BLaER1 (cell line): ENCODE results near the gene DENND1A.
"Not testable (repeated sequence)": the region's sequence is repeated elsewhere in the genome, so short reads cannot be mapped to it uniquely, and the experiment has no call there.

Source experiments
- H3K27ac ChIP-seq: shearing (Covaris generic); formaldehyde crosslinking; 2 replicates; pipeline ENCODE4 v1.8.1; 2022
- H3K27me3 ChIP-seq: shearing (Covaris generic); formaldehyde crosslinking; 2 replicates; pipeline ENCODE4 v1.8.1; 2022
- H3K36me3 ChIP-seq: shearing (Covaris generic); formaldehyde crosslinking; 2 replicates; pipeline ENCODE4 v1.8.1; 2022
- H3K4me1 ChIP-seq: shearing (Covaris generic); formaldehyde crosslinking; 2 replicates; pipeline ENCODE4 v1.8.1; 2022
- H3K4me2 ChIP-seq: shearing (Covaris generic); formaldehyde crosslinking; 2 replicates; pipeline ENCODE4 v1.8.1; 2022
- H3K4me3 ChIP-seq: shearing (Covaris generic); formaldehyde crosslinking; 2 replicates; pipeline ENCODE4 v1.8.1; 2022
- H3K9ac ChIP-seq: shearing (Covaris generic); formaldehyde crosslinking; 2 replicates; pipeline ENCODE4 v1.8.1; 2022
- H3K9me3 ChIP-seq: shearing (Covaris generic); formaldehyde crosslinking; 2 replicates; pipeline ENCODE4 v1.8.1; 2022
- H4K20me1 ChIP-seq: shearing (Covaris generic); formaldehyde crosslinking; 2 replicates; pipeline ENCODE4 v1.8.1; 2022
- Cebpa-rat ChIP-seq: shearing (Covaris generic); IDR thresholded peaks from 2 replicates; pipeline ENCODE4 v1.8.1; 2022

Gene DENND1A

DNA sequence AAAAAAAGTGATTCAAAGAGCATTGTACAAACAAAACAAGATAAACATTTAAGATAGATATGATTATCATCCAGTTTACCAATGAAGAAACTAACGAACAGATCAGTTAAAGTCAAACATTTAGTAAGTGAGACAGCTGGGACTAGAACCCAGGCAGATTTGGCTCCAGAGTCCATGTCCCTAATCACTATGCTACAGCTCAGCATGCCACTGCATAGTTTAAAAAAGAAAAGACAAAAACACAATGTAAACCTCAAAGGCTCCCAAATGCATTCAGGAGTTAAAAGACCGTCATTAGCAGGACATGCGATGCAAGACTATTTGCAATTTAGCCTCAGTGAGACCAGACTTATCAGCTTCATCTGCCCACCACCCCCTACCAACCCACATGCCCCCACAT lies 36.8 kb downstream of the DENND1A start:
- Histone ChIP-seq H3K9ac (no peak overlapping the region), H3K4me3 (no peak overlapping the region), H3K27ac (no peak overlapping the region), H3K9me3 (peaks cover 3% of the 10 kb centered on the region; the same call in 1 of the 2 replicates), H3K36me3 (peaks cover 5% of the 10 kb centered on the region; the same call in 1 of the 2 replicates), H4K20me1 (peaks cover 37% of the 10 kb centered on the region), H3K4me1 (0 out of 2 replicates have a peak, but pooled peaks cover 10% of the 10 kb centered on the region), H3K4me2 (no peak overlapping the region), H3K27me3 (no peaks in the 10 kb centered on the region)
- TF ChIP-seq Cebpa-rat = no peak

- Histone ChIP-seq H4K20me1 (no peaks in the 10 kb centered on the region; the same call in 1 of the 2 replicates), H3K9me3 (peaks cover 15% of the 10 kb centered on the region), H3K4me3 (no peak overlapping the region), H3K36me3 (peaks cover 16% of the 10 kb centered on the region; the same call in 1 of the 2 replicates), H3K27ac (no peak overlapping the region), H3K4me2 (no peak overlapping the region), H3K9ac (no peak overlapping the region), H3K27me3 (no peaks in the 10 kb centered on the region), H3K4me1 (no peaks in the 10 kb centered on the region)
- no peak for TF ChIP-seq Cebpa-rat
These were observed 42.1 kb downstream of the DENND1A start for GRCh38 chr9:123887837-123888236.

- Histone ChIP-seq H4K20me1 (peaks cover 15% of the 10 kb centered on the region), H3K9me3 (peaks cover 15% of the 10 kb centered on the region), H3K36me3 (peaks cover 16% of the 10 kb centered on the region; the same call in 1 of the 2 replicates)
- H3K27me3 ChIP-seq, H3K4me2 ChIP-seq, H3K27ac ChIP-seq, H3K9ac ChIP-seq, H3K4me1 ChIP-seq, H3K4me3 ChIP-seq: not testable (repeated sequence)
These were observed 44.1 kb downstream of the DENND1A start for GRCh38 chr9:123885834-123886233.

- H3K4me1 ChIP-seq = no peaks in the 10 kb centered on the region
- H3K36me3 ChIP-seq = peaks cover 19% of the 10 kb centered on the region; the same call in 1 of the 2 replicates
- no peaks in the 10 kb centered on the region for H3K27me3 ChIP-seq
- H3K4me3 ChIP-seq = no peak overlapping the region
- H3K9me3 ChIP-seq = peaks cover 15% of the 10 kb centered on the region
- no peak overlapping the region for H3K4me2 ChIP-seq
- no peak for TF ChIP-seq Cebpa-rat
- H4K20me1 ChIP-seq = peaks cover 19% of the 10 kb centered on the region
- no peak overlapping the region for H3K9ac ChIP-seq
- H3K27ac ChIP-seq = no peak overlapping the region
These were observed 46.3 kb downstream of the DENND1A start for GRCh38 chr9:123883634-123884033.

GRCh38 chr9:123881604-123882003 lies 48.3 kb downstream of the DENND1A start:
- Histone ChIP-seq H3K27ac (no peak overlapping the region), H3K4me1 (no peaks in the 10 kb centered on the region), H3K4me2 (no peak overlapping the region), H4K20me1 (peaks cover 19% of the 10 kb centered on the region), H3K36me3 (peaks cover 23% of the 10 kb centered on the region), H3K4me3 (no peak overlapping the region), H3K9me3 (0 out of 2 replicates have a peak, but pooled peaks cover 6% of the 10 kb centered on the region), H3K9ac (no peak overlapping the region), H3K27me3 (no peaks in the 10 kb centered on the region)
- TF ChIP-seq Cebpa-rat = no peak

GRCh38 chr9:123880420-123880819 lies 49.5 kb downstream of the DENND1A start:
- Histone ChIP-seq H4K20me1 (peaks cover 19% of the 10 kb centered on the region), H3K9ac (no peak overlapping the region), H3K4me1 (no peaks in the 10 kb centered on the region), H3K27me3 (no peaks in the 10 kb centered on the region), H3K4me2 (no peak overlapping the region), H3K9me3 (0 out of 2 replicates have a peak, but pooled peaks cover 7% of the 10 kb centered on the region), H3K27ac (no peak overlapping the region), H3K4me3 (no peak overlapping the region), H3K36me3 (peaks cover 35% of the 10 kb centered on the region)
- no peak for TF ChIP-seq Cebpa-rat

DNA sequence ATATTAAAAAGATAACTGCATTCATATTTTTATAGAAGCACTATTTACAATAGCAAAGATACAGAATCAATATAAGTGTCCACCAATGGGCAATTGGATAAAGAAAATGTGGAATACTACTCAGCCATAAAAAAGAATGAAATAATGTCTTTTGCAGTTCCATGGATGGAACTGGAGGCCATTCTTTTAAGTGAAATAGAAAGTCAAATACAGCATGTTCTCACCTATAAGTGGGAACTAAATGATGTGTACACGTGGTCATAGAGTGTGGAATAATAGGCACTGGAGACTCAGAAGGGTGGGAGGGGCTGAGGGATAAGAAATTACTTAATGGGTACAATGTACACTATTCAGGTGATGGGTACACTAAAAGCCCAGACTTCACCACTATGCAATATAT lies 53.2 kb downstream of the DENND1A start:
- peaks cover 13% of the 10 kb centered on the region for H4K20me1 ChIP-seq
- H3K4me2 ChIP-seq = no peak overlapping the region
- H3K27me3 ChIP-seq = no peaks in the 10 kb centered on the region
- H3K4me3 ChIP-seq = no peak overlapping the region
- H3K9ac ChIP-seq = no peak overlapping the region
- no peak for TF ChIP-seq Cebpa-rat
- H3K36me3 ChIP-seq = peaks cover 36% of the 10 kb centered on the region
- no peaks in the 10 kb centered on the region for H3K4me1 ChIP-seq
- H3K27ac ChIP-seq = no peak overlapping the region
- 0 out of 2 replicates have a peak, but pooled peaks cover 7% of the 10 kb centered on the region for H3K9me3 ChIP-seq

DNA sequence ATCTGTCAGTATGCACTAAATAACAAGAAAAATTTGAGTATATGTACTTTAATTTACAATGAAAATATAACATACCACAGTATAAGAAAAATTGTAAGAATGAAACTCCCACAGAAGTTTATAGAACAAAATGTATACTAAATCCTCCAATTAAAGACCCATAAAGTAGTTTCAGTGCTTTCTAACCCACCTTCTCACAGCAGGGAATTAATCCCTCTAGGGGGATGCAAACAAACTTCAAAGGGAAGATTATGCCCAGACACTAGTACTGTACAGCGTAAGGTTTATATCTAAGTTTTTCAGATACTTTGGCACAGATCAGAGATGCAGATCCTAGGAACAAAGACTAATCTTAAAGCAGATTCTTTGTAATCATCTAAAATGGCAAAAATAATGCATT lies 57.2 kb downstream of the DENND1A start:
- no peak overlapping the region for H3K4me2 ChIP-seq
- no peak overlapping the region for H3K9ac ChIP-seq
- 0 out of 2 replicates have a peak, but pooled peaks cover 3% of the 10 kb centered on the region for H3K4me1 ChIP-seq

DNA sequence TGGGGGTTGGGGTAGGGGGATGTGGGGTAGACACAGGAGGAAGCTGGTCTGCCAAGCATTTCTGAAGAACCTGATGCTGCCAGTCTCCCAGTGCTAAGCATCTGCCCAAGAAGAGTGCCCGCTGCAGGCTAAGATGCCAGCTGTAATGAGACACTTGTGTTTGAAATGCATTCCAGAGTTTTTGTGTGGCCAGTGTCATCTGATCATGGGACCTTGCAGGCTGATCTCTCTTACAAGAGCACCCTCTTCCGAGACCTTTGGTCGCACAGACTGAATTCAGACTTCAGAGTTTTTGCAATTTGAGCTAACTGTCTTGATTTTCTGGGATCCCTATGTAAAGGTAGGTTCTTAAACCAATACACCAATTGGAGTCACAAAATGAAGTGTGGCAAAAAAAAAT lies 58.1 kb downstream of the DENND1A start:
- TF ChIP-seq Cebpa-rat = no peak

More for the DNA sequence above, 57.2 kb downstream of the DENND1A start:
- H3K27me3 ChIP-seq = no peaks in the 10 kb centered on the region
- H3K36me3 ChIP-seq = peaks cover 24% of the 10 kb centered on the region
- H3K27ac ChIP-seq = no peak overlapping the region
- H4K20me1 ChIP-seq = no peaks in the 10 kb centered on the region
- no peak overlapping the region for H3K4me3 ChIP-seq
- 0 out of 2 replicates have a peak, but pooled peaks cover 7% of the 10 kb centered on the region for H3K9me3 ChIP-seq
- TF ChIP-seq Cebpa-rat = no peak

GRCh38 chr9:123868002-123868401 lies 61.9 kb downstream of the DENND1A start:
- no peak overlapping the region for H3K4me3 ChIP-seq
- H3K36me3 ChIP-seq = no peaks in the 10 kb centered on the region
- H3K27me3 ChIP-seq = no peaks in the 10 kb centered on the region
- no peaks in the 10 kb centered on the region; the same call in 1 of the 2 replicates for H3K9me3 ChIP-seq
- H3K4me2 ChIP-seq = peak overlapping the region; percentile 2; the same call in 1 of the 2 replicates
- no peaks in the 10 kb centered on the region for H4K20me1 ChIP-seq
- TF ChIP-seq Cebpa-rat = no peak
- H3K9ac ChIP-seq = no peak overlapping the region
- peaks cover 43% of the 10 kb centered on the region for H3K4me1 ChIP-seq
- H3K27ac ChIP-seq = no peak overlapping the region

More for the DNA sequence above, 58.1 kb downstream of the DENND1A start:
- Histone ChIP-seq H3K27ac (no peak overlapping the region), H3K36me3 (peaks cover 15% of the 10 kb centered on the region), H3K9ac (no peak overlapping the region), H3K4me2 (no peak overlapping the region), H3K9me3 (0 out of 2 replicates have a peak, but pooled peaks cover 3% of the 10 kb centered on the region), H3K27me3 (no peaks in the 10 kb centered on the region), H3K4me1 (peaks cover 12% of the 10 kb centered on the region), H4K20me1 (no peaks in the 10 kb centered on the region), H3K4me3 (no peak overlapping the region)
